ENCODE data around the gene FDCSP.

DNA sequence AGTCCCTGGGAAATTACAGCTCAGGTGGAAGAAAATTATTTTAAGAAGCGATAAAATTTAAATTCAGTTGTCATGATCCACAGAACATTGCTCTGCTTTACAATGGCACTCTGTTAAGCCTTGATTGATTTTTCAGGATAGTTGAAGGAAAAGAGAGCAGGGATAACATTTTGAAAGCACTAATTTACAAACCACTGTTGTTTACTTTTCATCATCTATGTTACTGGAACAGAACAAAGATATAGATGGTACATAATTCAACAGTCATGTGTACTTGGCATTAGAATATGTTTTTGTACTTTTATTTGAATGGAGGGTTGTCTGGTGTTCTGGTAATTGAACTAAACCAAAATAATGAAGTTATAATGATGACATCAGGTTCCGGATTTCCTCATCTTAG, 33.0 kb upstream of the FDCSP start:
- no peak for TF ChIP-seq EZH2phosphoT487 (IDR thresholded peaks at IDR 0.05)
- TF ChIP-seq, protein P1, sequence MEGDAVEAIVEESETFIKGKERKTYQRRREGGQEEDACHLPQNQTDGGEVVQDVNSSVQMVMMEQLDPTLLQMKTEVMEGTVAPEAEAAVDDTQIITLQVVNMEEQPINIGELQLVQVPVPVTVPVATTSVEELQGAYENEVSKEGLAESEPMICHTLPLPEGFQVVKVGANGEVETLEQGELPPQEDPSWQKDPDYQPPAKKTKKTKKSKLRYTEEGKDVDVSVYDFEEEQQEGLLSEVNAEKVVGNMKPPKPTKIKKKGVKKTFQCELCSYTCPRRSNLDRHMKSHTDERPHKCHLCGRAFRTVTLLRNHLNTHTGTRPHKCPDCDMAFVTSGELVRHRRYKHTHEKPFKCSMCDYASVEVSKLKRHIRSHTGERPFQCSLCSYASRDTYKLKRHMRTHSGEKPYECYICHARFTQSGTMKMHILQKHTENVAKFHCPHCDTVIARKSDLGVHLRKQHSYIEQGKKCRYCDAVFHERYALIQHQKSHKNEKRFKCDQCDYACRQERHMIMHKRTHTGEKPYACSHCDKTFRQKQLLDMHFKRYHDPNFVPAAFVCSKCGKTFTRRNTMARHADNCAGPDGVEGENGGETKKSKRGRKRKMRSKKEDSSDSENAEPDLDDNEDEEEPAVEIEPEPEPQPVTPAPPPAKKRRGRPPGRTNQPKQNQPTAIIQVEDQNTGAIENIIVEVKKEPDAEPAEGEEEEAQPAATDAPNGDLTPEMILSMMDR (IDR thresholded peaks at IDR 0.05), result no peak
- TF ChIP-seq EZH2 (IDR thresholded peaks at IDR 0.05), result no peak

Measured in neural progenitor cell (in vitro differentiated cells).